22Rv1 (cell line): ENCODE results near the gene DIP2A.

Source experiments
- ZFX ChIP-seq: fragments of 450-650 bp; IDR thresholded peaks from 2 replicates; pipeline ENCODE4 v1.6.1; 2017; ENCODE audit warnings: antibody characterized with exemption, borderline replicate concordance
- TF ChIP-seq, protein P1 (sequence below): fragments of 450-650 bp; IDR thresholded peaks from 2 replicates; pipeline ENCODE4 v1.5.1; 2017; ENCODE audit warnings: mild to moderate bottlenecking

DNA sequence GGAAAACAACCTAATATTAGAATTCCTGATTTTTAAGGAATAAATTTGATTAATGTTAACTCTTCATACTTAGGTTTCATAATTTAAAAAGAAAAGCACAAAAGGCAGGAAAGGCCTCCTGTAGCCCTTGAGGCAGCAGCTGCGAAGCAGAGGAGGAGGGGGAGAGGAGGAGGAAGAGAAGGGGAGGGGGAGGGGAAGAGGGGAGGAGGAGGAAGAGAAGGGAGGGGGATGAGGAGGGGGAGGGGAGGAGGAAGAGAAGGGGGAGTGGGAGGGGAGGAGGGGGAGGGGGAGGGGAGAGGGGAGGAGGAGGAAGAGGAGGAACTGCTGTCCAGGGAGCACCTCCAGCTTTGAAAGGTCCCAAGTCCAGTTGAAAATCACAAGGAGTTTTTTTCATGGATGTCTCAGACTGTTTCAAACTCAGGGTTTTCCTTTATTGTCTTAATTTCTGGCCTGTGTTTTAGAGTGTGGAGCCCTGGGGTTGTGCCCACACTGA is 35.1 kb upstream of the DIP2A start:
- TF ChIP-seq, protein P1, sequence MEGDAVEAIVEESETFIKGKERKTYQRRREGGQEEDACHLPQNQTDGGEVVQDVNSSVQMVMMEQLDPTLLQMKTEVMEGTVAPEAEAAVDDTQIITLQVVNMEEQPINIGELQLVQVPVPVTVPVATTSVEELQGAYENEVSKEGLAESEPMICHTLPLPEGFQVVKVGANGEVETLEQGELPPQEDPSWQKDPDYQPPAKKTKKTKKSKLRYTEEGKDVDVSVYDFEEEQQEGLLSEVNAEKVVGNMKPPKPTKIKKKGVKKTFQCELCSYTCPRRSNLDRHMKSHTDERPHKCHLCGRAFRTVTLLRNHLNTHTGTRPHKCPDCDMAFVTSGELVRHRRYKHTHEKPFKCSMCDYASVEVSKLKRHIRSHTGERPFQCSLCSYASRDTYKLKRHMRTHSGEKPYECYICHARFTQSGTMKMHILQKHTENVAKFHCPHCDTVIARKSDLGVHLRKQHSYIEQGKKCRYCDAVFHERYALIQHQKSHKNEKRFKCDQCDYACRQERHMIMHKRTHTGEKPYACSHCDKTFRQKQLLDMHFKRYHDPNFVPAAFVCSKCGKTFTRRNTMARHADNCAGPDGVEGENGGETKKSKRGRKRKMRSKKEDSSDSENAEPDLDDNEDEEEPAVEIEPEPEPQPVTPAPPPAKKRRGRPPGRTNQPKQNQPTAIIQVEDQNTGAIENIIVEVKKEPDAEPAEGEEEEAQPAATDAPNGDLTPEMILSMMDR, result no peak
- TF ChIP-seq ZFX, result no peak
